HCT116 (cell line): Measurements from ENCODE around the gene HAO2.

Source experiments
- POLR2A ChIP-seq: IDR thresholded peaks from 2 replicates; pipeline ENCODE4 v1.7.0; 2011; ENCODE audit warnings: borderline replicate concordance; ENCODE audit not compliant: insufficient read depth, insufficient read length; ENCODE audit errors: extremely low read depth
- REST ChIP-seq: IDR thresholded peaks from 2 replicates; pipeline ENCODE4 v1.6.1; 2012; ENCODE audit warnings: low read depth
- YY1 ChIP-seq: IDR thresholded peaks from 2 replicates; pipeline ENCODE4 v1.6.1; 2011; ENCODE audit warnings: low read length, low read depth, moderate library complexity, mild to moderate bottlenecking; ENCODE audit not compliant: insufficient replicate concordance; ENCODE audit errors: extremely low read depth
- ZNF274 ChIP-seq: fragments of 200-500 bp; sonication (Bioruptor generic); IDR thresholded peaks from 2 replicates; pipeline ENCODE4 v1.6.1; 2014; ENCODE audit warnings: mild to moderate bottlenecking, low read depth, low read length, inconsistent platforms

GRCh38 chr1:119366424-119366823 is 2.2 kb upstream of the HAO2 start:
- TF ChIP-seq REST (no peak), POLR2A (no peak), YY1 (no peak), ZNF274 (no peak)
